ENCODE results near the gene SORBS2. TPM values are rescaled to one million over a fixed set of nuclear protein-coding genes. Genes with fewer than 3 reads are reported as not detected.

Gene SORBS2
- total and polyA plus RNA-seq, 2 of the 8 experiments (the other 6 are each of a cell fraction or from before 2014, with no cell fraction given) = 73.0 to 87.1 TPM

GRCh38 chr4:185642907-185643306 is 169.1 kb downstream of the SORBS2 start:
- H2BK15ac ChIP-seq (ENCODE audit: low read length) = 0 out of 2 replicates have a peak overlapping the region, but pooled peaks have one; percentile 23
- DNase-seq (ENCODE audit: low read depth in 1 of 2, low spot score in 2 of 2) (no peak), FAIRE-seq (no peak)
- ChIA-PET CTCF (ENCODE audit: partially characterized antibody) (interaction anchor here (0.7 to 1.5 kb wide), 5 partner anchors 11 to 395 kb away, joined by 3 to 5 read pairs (median 4); no protein-coding TSS in a partner anchor), POLR2A (ENCODE audit: partially characterized antibody) (no interaction called here)
- peak overlapping the region; percentile 24 for H2BK120ac ChIP-seq (replicated peaks; ENCODE audit: low read depth, low read length)
- H3K79me2 ChIP-seq (ENCODE audit: control insufficient read depth in 1 of 2, insufficient read depth in 2 of 2, low read length in 2 of 2) = peaks cover 0 to 2% of the 10 kb centered on the region in 2 experiments; a peak in 1 of 4 replicates
- H3K23ac ChIP-seq (ENCODE audit: insufficient read length) = no peak overlapping the region
- no peak overlapping the region for H4K5ac ChIP-seq (ENCODE audit: insufficient read length, low read depth, low read length)
- peak overlapping the region; percentile 61 for H3K4ac ChIP-seq (replicated peaks; ENCODE audit: insufficient read length, low read depth, low read length)
- peaks cover 0 to 9% (median 2%) of the 10 kb centered on the region in 4 experiments; a peak in 3 of 8 replicates for H3K36me3 ChIP-seq (ENCODE audit: control insufficient read depth in 2 of 4, insufficient read depth in 4 of 4, low read length in 3 of 4)
- no peaks in the 10 kb centered on the region for H3K79me1 ChIP-seq (ENCODE audit: low read depth, low read length)
- H2BK12ac ChIP-seq (ENCODE audit: low read depth, low read length) = peak overlapping the region; percentile 83; the same call in 1 of the 2 replicates
- H3K4me2 ChIP-seq (ENCODE audit: insufficient read depth in 1 of 2, low read depth in 2 of 2, low read length in 2 of 2) = no peak overlapping the region
- no peak overlapping the region for H3K4me3 ChIP-seq (ENCODE audit: extremely low read depth in 1 of 4, insufficient read depth in 2 of 4, low read depth in 3 of 4, low read length in 4 of 4)
- H3K27me3 ChIP-seq (replicated peaks in 1 of 4; ENCODE audit: control insufficient read depth in 3 of 4, extremely low read depth in 1 of 4, insufficient read depth in 3 of 4, low read length in 3 of 4) = no peaks in the 10 kb centered on the region
- H4K91ac ChIP-seq (replicated peaks; ENCODE audit: insufficient read length, low read length) = peak overlapping the region; percentile 62
- H4K8ac ChIP-seq (ENCODE audit: extremely low read depth, insufficient read depth, low read length) = no peak overlapping the region
- peaks cover 0 to 16% (median 6%) of the 10 kb centered on the region in 4 experiments; a peak in 4 of 7 replicates for H3K4me1 ChIP-seq (replicated peaks in 1 of 4; ENCODE audit: control insufficient read depth in 3 of 4, insufficient read depth in 4 of 4, low read length in 3 of 4)
- H2AK5ac ChIP-seq (ENCODE audit: low read depth, low read length) = peak overlapping the region; percentile 32; the same call in 1 of the 2 replicates
- H3K23me2 ChIP-seq (ENCODE audit: low read depth, low read length) = peaks cover 2% of the 10 kb centered on the region; the same call in 1 of the 2 replicates
- H3K56ac ChIP-seq (replicated peaks; ENCODE audit: insufficient read length, low read depth, low read length) = no peak overlapping the region
- no peak overlapping the region; the same call in 1 of the 2 replicates for H2BK5ac ChIP-seq (ENCODE audit: low read depth, low read length)
- H3K14ac ChIP-seq (ENCODE audit: insufficient read length) = no peak overlapping the region
- H3K9me3 ChIP-seq (ENCODE audit: insufficient read depth in 2 of 2, low read depth in 1 of 2, low read length in 1 of 2) = no peaks in the 10 kb centered on the region
- no peaks in the 10 kb centered on the region for H4K20me1 ChIP-seq (replicated peaks in 1 of 2; ENCODE audit: control insufficient read depth in 1 of 2, insufficient read depth in 2 of 2, low read length in 2 of 2)
- 93% methylated on average over 3 of the region's 3 CpGs; no CpG with 5 or more reads in 1 of the 2 experiments for WGBS, 2 experiments (ENCODE audit: extremely low coverage in 1 of 2, insufficient coverage in 1 of 2, insufficient read length in 1 of 2, insufficient replicate concordance in 2 of 2, low coverage in 1 of 2, low lambda C conversion rate in 2 of 2, missing lambda C conversion rate in 1 of 2)
- no peak overlapping the region for H3K27ac ChIP-seq (ENCODE audit: low read depth, low read length)
- peak overlapping the region; percentile 62 for H2BK20ac ChIP-seq (ENCODE audit: low read length)
- H3K9ac ChIP-seq (replicated peaks in 1 of 4; ENCODE audit: extremely low read depth in 1 of 4, low read depth in 3 of 4, low read length in 3 of 4) = no peak overlapping the region
- no peak overlapping the region; the same call in 1 of the 2 replicates for H3K18ac ChIP-seq (ENCODE audit: extremely low read depth, low read length)
- no peak overlapping the region for H2AFZ ChIP-seq (ENCODE audit: low read length)
- TF ChIP-seq MAFK (IDR thresholded peaks at IDR 0.05; ENCODE audit: low read depth, low read length) (no peak), CTBP2 (IDR thresholded peaks at IDR 0.05; ENCODE audit: borderline replicate concordance, insufficient read depth, insufficient read length, low read length) (no peak), GABPA (IDR thresholded peaks at IDR 0.05; ENCODE audit: borderline replicate concordance, insufficient read depth, low read length) (no peak), CBX5 (IDR thresholded peaks at IDR 0.05; ENCODE audit: low read depth, low read length) (no peak), EGR1 (IDR thresholded peaks at IDR 0.05; ENCODE audit: borderline replicate concordance, low read depth, low read length) (no peak), RAD21 (IDR thresholded peaks at IDR 0.05 in 1 of 2, conservative IDR thresholded peaks at IDR 0.05 in 1 of 2; ENCODE audit: low read depth in 2 of 2, low read length in 2 of 2) (no peak), KDM5A (IDR thresholded peaks at IDR 0.05; ENCODE audit: low read length) (no peak), RBBP5 (IDR thresholded peaks at IDR 0.05; ENCODE audit: borderline replicate concordance, low read depth, low read length) (no peak)
- TF ChIP-seq, protein P1, sequence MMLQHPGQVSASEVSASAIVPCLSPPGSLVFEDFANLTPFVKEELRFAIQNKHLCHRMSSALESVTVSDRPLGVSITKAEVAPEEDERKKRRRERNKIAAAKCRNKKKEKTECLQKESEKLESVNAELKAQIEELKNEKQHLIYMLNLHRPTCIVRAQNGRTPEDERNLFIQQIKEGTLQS (IDR thresholded peaks at IDR 0.05; ENCODE audit: insufficient read depth, low read depth, low read length) = no peak
- TF ChIP-seq, protein P2, sequence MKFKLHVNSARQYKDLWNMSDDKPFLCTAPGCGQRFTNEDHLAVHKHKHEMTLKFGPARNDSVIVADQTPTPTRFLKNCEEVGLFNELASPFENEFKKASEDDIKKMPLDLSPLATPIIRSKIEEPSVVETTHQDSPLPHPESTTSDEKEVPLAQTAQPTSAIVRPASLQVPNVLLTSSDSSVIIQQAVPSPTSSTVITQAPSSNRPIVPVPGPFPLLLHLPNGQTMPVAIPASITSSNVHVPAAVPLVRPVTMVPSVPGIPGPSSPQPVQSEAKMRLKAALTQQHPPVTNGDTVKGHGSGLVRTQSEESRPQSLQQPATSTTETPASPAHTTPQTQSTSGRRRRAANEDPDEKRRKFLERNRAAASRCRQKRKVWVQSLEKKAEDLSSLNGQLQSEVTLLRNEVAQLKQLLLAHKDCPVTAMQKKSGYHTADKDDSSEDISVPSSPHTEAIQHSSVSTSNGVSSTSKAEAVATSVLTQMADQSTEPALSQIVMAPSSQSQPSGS (IDR thresholded peaks at IDR 0.05; ENCODE audit: low read length) = no peak
